HEK293 (cell line): ENCODE measurements around the gene SPRR2G.
A peak's percentile ranks its signal among the peaks of the same experiment; 100 is the strongest.
"Not testable (repeated sequence)": the region's sequence is repeated elsewhere in the genome, so short reads cannot be mapped to it uniquely, and the experiment has no call there.

Experiments
- CTCF ChIA-PET: fragments of 350-600 bp; formaldehyde crosslinking; extraction: SDS; loops from one replicate; lab custom pipeline; 2021; ENCODE audit warnings: antibody characterized with exemption; lab: Yijun Ruan, JAX
- POLR2A ChIA-PET: fragments of 300-600 bp; formaldehyde crosslinking; extraction: SDS; loops from one replicate; lab custom pipeline; 2020; ENCODE audit warnings: antibody characterized with exemption, inconsistent platforms; lab: Yijun Ruan, JAX
- H3K27ac ChIP-seq: fragments of 200-500 bp; sonication (Bioruptor generic); 2 replicates; pipeline ENCODE4 v1.5.1; 2014; ENCODE audit warnings: low read depth, low read length, control low read depth, inconsistent platforms; ENCODE audit errors: extremely low read depth
- H3K36me3 ChIP-seq, 2 experiments: fragments of 200-500 bp in 1 of 2; sonication (Bioruptor generic) in 1 of 2; 1 replicate in 1 of 2; 2 replicates in 1 of 2; pipeline ENCODE4 v1.5.1; 2014 to 2017; ENCODE audit warnings: inconsistent platforms in 2 of 2, low read length in 2 of 2; ENCODE audit not compliant: control insufficient read depth in 2 of 2, insufficient read depth in 1 of 2
- H3K4me1 ChIP-seq: fragments of 200-500 bp; sonication (Bioruptor generic); 2 replicates; pipeline ENCODE4 v1.5.1; 2014; ENCODE audit warnings: mild to moderate bottlenecking, low read length, inconsistent platforms; ENCODE audit not compliant: control insufficient read depth, insufficient read depth
- H3K4me3 ChIP-seq: 2 replicates; pipeline ENCODE4 v1.5.1; 2011; ENCODE audit warnings: low read depth, mild to moderate bottlenecking, control low read depth, low read length, moderate library complexity
- H3K9me3 ChIP-seq: fragments of 200-500 bp; sonication (Bioruptor generic); 2 replicates; pipeline ENCODE4 v1.5.1; 2014; ENCODE audit warnings: low read depth, low read length, inconsistent platforms; ENCODE audit not compliant: control insufficient read depth, insufficient read depth
- FEZF1 ChIP-seq: fragments of 450-650 bp; formaldehyde crosslinking; IDR thresholded peaks from 2 replicates; pipeline ENCODE4 v1.5.1; 2016; ENCODE audit warnings: missing biosample characterization, missing genetic modification characterization
- GLIS1 ChIP-seq: fragments of 450-650 bp; formaldehyde crosslinking; IDR thresholded peaks from 2 replicates; pipeline ENCODE4 v1.5.1; 2016; ENCODE audit warnings: missing biosample characterization, missing genetic modification characterization
- GLIS2 ChIP-seq: fragments of 450-650 bp; formaldehyde crosslinking; IDR thresholded peaks from 2 replicates; pipeline ENCODE4 v1.5.1; 2016; ENCODE audit warnings: missing biosample characterization, missing genetic modification characterization
- IKZF3 ChIP-seq: fragments of 450-650 bp; IDR thresholded peaks from 2 replicates; pipeline ENCODE4 v1.5.0; 2018; ENCODE audit warnings: missing biosample characterization, mild to moderate bottlenecking, missing genetic modification characterization, moderate library complexity
- OSR2 ChIP-seq: fragments of 450-650 bp; formaldehyde crosslinking; IDR thresholded peaks from 2 replicates; pipeline ENCODE4 v1.5.1; 2016; ENCODE audit warnings: missing biosample characterization, missing genetic modification characterization
- SCRT2 ChIP-seq: fragments of 450-650 bp; formaldehyde crosslinking; IDR thresholded peaks from 2 replicates; pipeline ENCODE4 v1.5.1; 2016; ENCODE audit warnings: missing biosample characterization, missing genetic modification characterization
- SETDB1 ChIP-seq: IDR thresholded peaks from one replicate; pipeline ENCODE4 v1.6.1; 2017; ENCODE audit warnings: mild to moderate bottlenecking, low read length, moderate library complexity, mixed read lengths; ENCODE audit not compliant: insufficient read length
- ZBTB17 ChIP-seq: fragments of 450-650 bp; formaldehyde crosslinking; IDR thresholded peaks from 2 replicates; pipeline ENCODE4 v1.5.1; 2016; ENCODE audit warnings: missing biosample characterization, missing genetic modification characterization
- ZBTB8A ChIP-seq: fragments of 450-650 bp; formaldehyde crosslinking; IDR thresholded peaks from 2 replicates; pipeline ENCODE4 v1.5.1; 2016; ENCODE audit warnings: missing biosample characterization, missing genetic modification characterization
- ZIC2 ChIP-seq: fragments of 450-650 bp; formaldehyde crosslinking; IDR thresholded peaks from 2 replicates; pipeline ENCODE4 v1.5.1; 2016; ENCODE audit warnings: missing biosample characterization, missing genetic modification characterization
- ZNF23 ChIP-seq: fragments of 450-650 bp; formaldehyde crosslinking; IDR thresholded peaks from 2 replicates; pipeline ENCODE4 v1.5.1; 2016; ENCODE audit warnings: missing biosample characterization, missing genetic modification characterization, borderline replicate concordance
- ZNF341 ChIP-seq: fragments of 450-650 bp; formaldehyde crosslinking; IDR thresholded peaks from 2 replicates; pipeline ENCODE4; 2016; ENCODE audit warnings: low read depth, missing biosample characterization, missing genetic modification characterization
- ZNF530 ChIP-seq: fragments of 450-650 bp; formaldehyde crosslinking; IDR thresholded peaks from 2 replicates; pipeline ENCODE4 v1.5.1; 2016; ENCODE audit warnings: low read depth, missing biosample characterization, missing genetic modification characterization
- TF ChIP-seq, protein P1 (sequence below): fragments of 450-650 bp; formaldehyde crosslinking; IDR thresholded peaks from 2 replicates; pipeline ENCODE4 v1.5.1; 2017; ENCODE audit warnings: missing biosample characterization, missing genetic modification characterization
- TF ChIP-seq, protein P2 (sequence below): fragments of 450-650 bp; formaldehyde crosslinking; IDR thresholded peaks from 2 replicates; pipeline ENCODE4 v1.5.1; 2016; ENCODE audit warnings: missing biosample characterization, missing genetic modification characterization, borderline replicate concordance
- TF ChIP-seq, protein P3 (sequence below): fragments of 450-650 bp; formaldehyde crosslinking; IDR thresholded peaks from 2 replicates; pipeline ENCODE4 v1.5.1; 2016; ENCODE audit warnings: missing biosample characterization, missing genetic modification characterization
- TF ChIP-seq, protein P4 (sequence below): fragments of 450-650 bp; formaldehyde crosslinking; IDR thresholded peaks from 2 replicates; pipeline ENCODE4 v1.5.1; 2017; ENCODE audit warnings: missing biosample characterization, missing genetic modification characterization

The SPRR2G gene

DNA sequence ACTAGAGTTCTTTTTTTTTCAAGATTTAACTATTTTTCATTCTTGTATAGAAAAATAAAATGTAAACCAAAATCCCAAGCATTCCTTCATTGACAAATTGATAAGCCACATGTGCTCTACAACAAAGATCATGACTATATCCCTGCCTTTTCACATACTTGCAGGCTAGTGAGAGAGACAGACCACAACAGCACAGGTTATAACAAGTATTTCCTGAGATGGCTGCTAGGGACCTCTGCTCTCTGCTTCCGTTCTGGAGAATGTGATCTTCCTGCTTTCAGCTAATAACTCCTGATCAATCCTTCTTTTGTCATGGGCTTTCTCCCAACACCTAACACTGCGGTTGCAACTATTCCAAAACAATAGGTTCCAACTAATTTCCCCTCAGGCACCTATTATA lies 23.4 kb downstream of the SPRR2G start (continued):
- TF ChIP-seq, protein P1, sequence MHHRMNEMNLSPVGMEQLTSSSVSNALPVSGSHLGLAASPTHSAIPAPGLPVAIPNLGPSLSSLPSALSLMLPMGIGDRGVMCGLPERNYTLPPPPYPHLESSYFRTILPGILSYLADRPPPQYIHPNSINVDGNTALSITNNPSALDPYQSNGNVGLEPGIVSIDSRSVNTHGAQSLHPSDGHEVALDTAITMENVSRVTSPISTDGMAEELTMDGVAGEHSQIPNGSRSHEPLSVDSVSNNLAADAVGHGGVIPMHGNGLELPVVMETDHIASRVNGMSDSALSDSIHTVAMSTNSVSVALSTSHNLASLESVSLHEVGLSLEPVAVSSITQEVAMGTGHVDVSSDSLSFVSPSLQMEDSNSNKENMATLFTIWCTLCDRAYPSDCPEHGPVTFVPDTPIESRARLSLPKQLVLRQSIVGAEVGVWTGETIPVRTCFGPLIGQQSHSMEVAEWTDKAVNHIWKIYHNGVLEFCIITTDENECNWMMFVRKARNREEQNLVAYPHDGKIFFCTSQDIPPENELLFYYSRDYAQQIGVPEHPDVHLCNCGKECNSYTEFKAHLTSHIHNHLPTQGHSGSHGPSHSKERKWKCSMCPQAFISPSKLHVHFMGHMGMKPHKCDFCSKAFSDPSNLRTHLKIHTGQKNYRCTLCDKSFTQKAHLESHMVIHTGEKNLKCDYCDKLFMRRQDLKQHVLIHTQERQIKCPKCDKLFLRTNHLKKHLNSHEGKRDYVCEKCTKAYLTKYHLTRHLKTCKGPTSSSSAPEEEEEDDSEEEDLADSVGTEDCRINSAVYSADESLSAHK (tag by site-specific recombination): no peak
- TF ChIP-seq ZNF23: no peak

DNA sequence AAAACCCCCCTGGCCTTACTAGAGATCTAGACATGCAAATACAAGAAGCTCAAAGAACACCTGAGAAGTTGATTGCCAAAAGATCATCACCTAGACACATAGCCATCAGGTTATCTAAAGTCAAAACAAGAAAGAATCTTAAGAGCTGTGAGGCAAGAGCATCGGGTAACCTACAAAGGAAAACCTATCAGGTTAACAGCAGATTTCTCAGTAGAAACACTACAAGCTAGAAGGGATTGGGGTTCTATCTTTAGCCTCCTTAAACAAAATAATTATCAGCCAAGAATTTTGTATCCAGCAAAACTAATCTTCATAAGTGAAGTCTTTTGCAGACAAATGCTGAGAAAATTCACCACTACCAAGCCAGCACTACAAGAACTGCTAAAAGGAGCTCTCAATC lies 25.2 kb downstream of the SPRR2G start:
- Histone ChIP-seq H3K4me3 (no peak overlapping the region), H3K4me1 (peaks cover 4% of the 10 kb centered on the region; the same call in 1 of the 2 replicates), H3K36me3 (no peaks in the 10 kb centered on the region), H3K9me3 (no peaks in the 10 kb centered on the region), H3K27ac (no peak overlapping the region)
- TF ChIP-seq SETDB1: peak; percentile 91
- TF ChIP-seq, protein P2, sequence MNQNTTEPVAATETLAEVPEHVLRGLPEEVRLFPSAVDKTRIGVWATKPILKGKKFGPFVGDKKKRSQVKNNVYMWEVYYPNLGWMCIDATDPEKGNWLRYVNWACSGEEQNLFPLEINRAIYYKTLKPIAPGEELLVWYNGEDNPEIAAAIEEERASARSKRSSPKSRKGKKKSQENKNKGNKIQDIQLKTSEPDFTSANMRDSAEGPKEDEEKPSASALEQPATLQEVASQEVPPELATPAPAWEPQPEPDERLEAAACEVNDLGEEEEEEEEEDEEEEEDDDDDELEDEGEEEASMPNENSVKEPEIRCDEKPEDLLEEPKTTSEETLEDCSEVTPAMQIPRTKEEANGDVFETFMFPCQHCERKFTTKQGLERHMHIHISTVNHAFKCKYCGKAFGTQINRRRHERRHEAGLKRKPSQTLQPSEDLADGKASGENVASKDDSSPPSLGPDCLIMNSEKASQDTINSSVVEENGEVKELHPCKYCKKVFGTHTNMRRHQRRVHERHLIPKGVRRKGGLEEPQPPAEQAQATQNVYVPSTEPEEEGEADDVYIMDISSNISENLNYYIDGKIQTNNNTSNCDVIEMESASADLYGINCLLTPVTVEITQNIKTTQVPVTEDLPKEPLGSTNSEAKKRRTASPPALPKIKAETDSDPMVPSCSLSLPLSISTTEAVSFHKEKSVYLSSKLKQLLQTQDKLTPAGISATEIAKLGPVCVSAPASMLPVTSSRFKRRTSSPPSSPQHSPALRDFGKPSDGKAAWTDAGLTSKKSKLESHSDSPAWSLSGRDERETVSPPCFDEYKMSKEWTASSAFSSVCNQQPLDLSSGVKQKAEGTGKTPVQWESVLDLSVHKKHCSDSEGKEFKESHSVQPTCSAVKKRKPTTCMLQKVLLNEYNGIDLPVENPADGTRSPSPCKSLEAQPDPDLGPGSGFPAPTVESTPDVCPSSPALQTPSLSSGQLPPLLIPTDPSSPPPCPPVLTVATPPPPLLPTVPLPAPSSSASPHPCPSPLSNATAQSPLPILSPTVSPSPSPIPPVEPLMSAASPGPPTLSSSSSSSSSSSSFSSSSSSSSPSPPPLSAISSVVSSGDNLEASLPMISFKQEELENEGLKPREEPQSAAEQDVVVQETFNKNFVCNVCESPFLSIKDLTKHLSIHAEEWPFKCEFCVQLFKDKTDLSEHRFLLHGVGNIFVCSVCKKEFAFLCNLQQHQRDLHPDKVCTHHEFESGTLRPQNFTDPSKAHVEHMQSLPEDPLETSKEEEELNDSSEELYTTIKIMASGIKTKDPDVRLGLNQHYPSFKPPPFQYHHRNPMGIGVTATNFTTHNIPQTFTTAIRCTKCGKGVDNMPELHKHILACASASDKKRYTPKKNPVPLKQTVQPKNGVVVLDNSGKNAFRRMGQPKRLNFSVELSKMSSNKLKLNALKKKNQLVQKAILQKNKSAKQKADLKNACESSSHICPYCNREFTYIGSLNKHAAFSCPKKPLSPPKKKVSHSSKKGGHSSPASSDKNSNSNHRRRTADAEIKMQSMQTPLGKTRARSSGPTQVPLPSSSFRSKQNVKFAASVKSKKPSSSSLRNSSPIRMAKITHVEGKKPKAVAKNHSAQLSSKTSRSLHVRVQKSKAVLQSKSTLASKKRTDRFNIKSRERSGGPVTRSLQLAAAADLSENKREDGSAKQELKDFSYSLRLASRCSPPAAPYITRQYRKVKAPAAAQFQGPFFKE (tag by site-specific recombination): no peak
- CTCF ChIA-PET: no interaction called here
- POLR2A ChIA-PET: no interaction called here

DNA sequence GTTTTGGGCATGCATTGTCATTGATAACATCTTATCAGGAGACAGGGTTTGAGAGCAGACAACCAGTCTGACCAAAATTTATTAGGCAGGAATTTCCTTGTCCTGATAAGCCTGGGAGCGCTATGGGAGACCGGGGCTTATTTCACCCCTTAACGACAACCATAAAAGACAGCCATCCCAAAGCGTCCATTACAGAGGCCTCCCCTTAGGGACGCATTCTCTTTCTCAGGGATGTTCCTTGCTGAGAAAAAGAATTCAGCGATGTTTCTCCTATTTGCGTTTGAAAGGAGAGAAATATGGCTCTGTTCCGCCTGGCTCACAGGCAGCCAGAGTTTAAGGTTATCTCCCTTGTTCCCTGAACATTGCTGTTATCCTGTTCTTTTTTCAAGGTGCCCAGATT lies 26.9 kb downstream of the SPRR2G start:
- TF ChIP-seq SETDB1: peak; percentile 14
- H3K9me3 ChIP-seq, H3K4me3 ChIP-seq, H3K36me3 ChIP-seq, POLR2A ChIA-PET, H3K27ac ChIP-seq, CTCF ChIA-PET, H3K4me1 ChIP-seq: not testable (repeated sequence)

DNA sequence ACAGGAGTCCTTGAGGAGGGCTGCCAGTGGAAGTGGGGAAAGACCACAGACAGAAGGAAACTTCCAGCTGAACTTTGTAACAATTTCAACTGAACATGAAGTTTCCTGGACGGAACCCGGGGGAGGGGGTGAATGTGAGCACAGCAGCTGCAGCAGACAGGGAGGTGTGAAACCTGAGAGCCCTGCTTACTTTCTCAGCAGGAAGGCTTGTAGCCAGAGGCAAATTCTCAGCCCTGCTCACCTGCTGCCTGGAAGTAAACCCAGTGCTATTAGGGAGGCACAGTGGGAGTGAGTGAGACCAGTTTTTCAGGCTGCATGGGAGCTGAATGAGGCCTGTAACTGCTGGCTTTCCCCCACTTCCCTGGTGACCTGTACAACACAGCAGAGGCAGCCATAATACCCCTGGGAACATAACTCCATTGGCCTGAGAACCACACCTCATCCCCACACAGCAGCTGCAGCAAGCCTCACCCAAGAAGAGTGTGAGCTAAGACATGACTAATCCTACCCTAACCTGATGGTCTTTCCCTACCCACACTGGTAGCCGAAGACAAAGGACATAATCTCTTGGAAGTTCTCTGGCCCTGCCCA lies 27.8 kb downstream of the SPRR2G start:
- Histone ChIP-seq H3K27ac (peak overlapping the region; percentile 86), H3K9me3 (no peaks in the 10 kb centered on the region), H3K36me3 (no peaks in the 10 kb centered on the region), H3K4me3 (no peak overlapping the region), H3K4me1 (peaks cover 4% of the 10 kb centered on the region; the same call in 1 of the 2 replicates)
- CTCF ChIA-PET: interaction anchor here (0.6 to 1.4 kb wide), 2 partner anchors 9 to 1821 kb away, joined by 3 to 5 read pairs; no protein-coding TSS in a partner anchor
- POLR2A ChIA-PET: no interaction called here
- TF ChIP-seq FEZF1: peak; percentile 78
- TF ChIP-seq ZBTB17: peak; percentile 74
- TF ChIP-seq GLIS2 (tag by site-specific recombination): peak; percentile 52
- TF ChIP-seq ZBTB8A: peak; percentile 58
- TF ChIP-seq ZNF530 (tag by site-specific recombination): no peak
- peak; percentile 91 for TF ChIP-seq ZNF341
- TF ChIP-seq, protein P3, sequence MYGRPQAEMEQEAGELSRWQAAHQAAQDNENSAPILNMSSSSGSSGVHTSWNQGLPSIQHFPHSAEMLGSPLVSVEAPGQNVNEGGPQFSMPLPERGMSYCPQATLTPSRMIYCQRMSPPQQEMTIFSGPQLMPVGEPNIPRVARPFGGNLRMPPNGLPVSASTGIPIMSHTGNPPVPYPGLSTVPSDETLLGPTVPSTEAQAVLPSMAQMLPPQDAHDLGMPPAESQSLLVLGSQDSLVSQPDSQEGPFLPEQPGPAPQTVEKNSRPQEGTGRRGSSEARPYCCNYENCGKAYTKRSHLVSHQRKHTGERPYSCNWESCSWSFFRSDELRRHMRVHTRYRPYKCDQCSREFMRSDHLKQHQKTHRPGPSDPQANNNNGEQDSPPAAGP: peak; percentile 87
- TF ChIP-seq, protein P4, sequence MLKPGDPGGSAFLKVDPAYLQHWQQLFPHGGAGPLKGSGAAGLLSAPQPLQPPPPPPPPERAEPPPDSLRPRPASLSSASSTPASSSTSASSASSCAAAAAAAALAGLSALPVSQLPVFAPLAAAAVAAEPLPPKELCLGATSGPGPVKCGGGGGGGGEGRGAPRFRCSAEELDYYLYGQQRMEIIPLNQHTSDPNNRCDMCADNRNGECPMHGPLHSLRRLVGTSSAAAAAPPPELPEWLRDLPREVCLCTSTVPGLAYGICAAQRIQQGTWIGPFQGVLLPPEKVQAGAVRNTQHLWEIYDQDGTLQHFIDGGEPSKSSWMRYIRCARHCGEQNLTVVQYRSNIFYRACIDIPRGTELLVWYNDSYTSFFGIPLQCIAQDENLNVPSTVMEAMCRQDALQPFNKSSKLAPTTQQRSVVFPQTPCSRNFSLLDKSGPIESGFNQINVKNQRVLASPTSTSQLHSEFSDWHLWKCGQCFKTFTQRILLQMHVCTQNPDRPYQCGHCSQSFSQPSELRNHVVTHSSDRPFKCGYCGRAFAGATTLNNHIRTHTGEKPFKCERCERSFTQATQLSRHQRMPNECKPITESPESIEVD: no peak
- TF ChIP-seq ZIC2 (tag by site-specific recombination): peak; percentile 88
- peak; percentile 95 for TF ChIP-seq GLIS1 (tag by site-specific recombination)
- peak; percentile 25; the same call in 1 of the 2 replicates for TF ChIP-seq IKZF3 (tag by site-specific recombination)
- peak; percentile 42 for TF ChIP-seq SCRT2 (tag by site-specific recombination)
- peak; percentile 54 for TF ChIP-seq SETDB1
- TF ChIP-seq OSR2 (tag by site-specific recombination): 0 out of 2 replicates have a peak, but pooled peaks have one; percentile 37
